Choroid plexus epithelial cell (primary cell): ENCODE results near the gene CLRN3.

ENCODE experiments used
- DNase-seq: peaks from one replicate; pipeline ENCODE4 v3.0.0-alpha.2; 2010; ENCODE audit warnings: low read depth
- H3K4me3 ChIP-seq: 2 replicates; pipeline ENCODE4 v1.5.1; 2011; ENCODE audit warnings: low read depth, mild to moderate bottlenecking, control low read depth, low read length, moderate library complexity
- TF ChIP-seq, protein P1 (sequence below): conservative IDR thresholded peaks from 2 replicates; pipeline ENCODE4 v1.5.1; 2011; ENCODE audit warnings: low read depth, mild to moderate bottlenecking, control low read depth, inconsistent platforms, low read length, moderate library complexity

The CLRN3 gene, protein sequence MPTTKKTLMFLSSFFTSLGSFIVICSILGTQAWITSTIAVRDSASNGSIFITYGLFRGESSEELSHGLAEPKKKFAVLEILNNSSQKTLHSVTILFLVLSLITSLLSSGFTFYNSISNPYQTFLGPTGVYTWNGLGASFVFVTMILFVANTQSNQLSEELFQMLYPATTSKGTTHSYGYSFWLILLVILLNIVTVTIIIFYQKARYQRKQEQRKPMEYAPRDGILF

GRCh38 chr10:127892743-127893142, at the start of gene CLRN3:
CLRN3 (minus strand) TSS chr10:127892941; CDS start chr10:127892784, 157 bp downstream.
- DNase-seq, result no peak
- H3K4me3 ChIP-seq, result no peak within 1 kb of the TSS
- TF ChIP-seq, protein P1, sequence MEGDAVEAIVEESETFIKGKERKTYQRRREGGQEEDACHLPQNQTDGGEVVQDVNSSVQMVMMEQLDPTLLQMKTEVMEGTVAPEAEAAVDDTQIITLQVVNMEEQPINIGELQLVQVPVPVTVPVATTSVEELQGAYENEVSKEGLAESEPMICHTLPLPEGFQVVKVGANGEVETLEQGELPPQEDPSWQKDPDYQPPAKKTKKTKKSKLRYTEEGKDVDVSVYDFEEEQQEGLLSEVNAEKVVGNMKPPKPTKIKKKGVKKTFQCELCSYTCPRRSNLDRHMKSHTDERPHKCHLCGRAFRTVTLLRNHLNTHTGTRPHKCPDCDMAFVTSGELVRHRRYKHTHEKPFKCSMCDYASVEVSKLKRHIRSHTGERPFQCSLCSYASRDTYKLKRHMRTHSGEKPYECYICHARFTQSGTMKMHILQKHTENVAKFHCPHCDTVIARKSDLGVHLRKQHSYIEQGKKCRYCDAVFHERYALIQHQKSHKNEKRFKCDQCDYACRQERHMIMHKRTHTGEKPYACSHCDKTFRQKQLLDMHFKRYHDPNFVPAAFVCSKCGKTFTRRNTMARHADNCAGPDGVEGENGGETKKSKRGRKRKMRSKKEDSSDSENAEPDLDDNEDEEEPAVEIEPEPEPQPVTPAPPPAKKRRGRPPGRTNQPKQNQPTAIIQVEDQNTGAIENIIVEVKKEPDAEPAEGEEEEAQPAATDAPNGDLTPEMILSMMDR, result no peak

DNA sequence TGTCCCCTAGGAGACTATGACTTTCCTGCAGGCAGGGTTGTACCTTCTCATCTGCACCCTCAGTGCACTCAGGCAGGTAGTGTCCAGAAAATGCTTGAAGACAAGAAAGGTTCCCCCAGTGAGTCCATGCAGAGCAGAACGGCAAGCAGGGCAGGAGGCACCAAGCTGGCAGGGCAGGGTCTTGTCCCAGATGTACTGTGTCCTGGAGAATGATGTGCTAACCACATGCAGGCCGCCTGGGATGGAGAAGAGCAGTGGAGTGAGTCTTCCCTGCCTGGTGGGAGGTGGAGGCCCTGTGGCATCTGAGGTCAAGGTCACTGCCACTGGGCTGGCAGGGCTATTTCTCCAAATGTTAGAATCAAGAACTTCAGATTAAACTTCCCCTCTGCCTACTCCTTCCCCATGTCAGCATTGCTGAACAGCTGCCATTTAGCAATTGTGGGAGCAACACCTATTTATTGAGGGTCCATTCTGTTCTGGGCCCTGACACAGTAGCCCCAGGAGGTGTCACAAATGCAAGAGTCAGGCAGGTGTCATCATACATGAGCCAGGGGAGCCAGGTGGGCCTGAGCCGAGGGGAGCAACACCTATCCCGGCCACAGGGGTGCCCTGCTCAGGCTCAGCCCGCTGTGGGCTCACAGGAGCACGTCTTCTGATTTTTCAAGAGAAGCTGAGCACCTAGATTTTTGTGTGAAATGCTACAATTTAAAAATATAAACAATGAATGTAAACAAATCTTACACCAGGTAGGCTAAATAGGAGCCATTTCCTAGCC, 48.3 kb upstream of the CLRN3 start:
- no peak overlapping the region for H3K4me3 ChIP-seq
- TF ChIP-seq, protein P1, result no peak
- DNase-seq, result no peak

- no peak for DNase-seq
- TF ChIP-seq, protein P1, result no peak
- H3K4me3 ChIP-seq, result no peak overlapping the region
Measured at GRCh38 chr10:127939786-127940330, 47.1 kb upstream of the CLRN3 start.

DNA sequence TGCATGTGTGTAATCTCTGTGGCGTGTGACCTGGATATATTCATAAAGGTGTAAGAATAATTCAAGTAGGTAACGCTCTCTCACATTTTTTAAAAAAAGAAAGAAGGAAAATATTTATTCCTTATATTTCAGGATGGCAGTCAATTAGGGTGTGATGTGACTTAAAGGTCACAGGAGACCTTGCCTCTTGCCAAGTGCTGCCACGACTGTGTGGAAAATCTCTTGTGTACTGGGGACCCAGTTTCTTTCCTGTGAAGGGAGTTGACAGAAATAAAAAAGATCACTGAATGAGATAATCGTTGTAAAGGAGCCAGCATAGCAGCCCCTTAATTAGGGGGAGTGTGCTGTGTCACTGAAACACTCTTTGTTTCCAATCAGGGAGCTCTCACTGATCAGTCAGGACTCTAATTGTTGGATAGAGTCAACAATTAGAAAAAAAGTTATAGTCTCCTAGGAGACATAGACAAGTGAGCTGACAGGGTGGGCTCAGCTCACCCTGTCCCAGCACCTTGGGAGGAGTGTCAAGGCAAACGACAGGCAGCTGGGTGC, 45.2 kb upstream of the CLRN3 start:
- TF ChIP-seq, protein P1, result no peak
- no peak for DNase-seq
- H3K4me3 ChIP-seq, result no peak overlapping the region

- TF ChIP-seq, protein P1, result no peak
- no peak overlapping the region for H3K4me3 ChIP-seq
- no peak for DNase-seq
Measured at GRCh38 chr10:127937069-127937468, 44.3 kb upstream of the CLRN3 start.

DNA sequence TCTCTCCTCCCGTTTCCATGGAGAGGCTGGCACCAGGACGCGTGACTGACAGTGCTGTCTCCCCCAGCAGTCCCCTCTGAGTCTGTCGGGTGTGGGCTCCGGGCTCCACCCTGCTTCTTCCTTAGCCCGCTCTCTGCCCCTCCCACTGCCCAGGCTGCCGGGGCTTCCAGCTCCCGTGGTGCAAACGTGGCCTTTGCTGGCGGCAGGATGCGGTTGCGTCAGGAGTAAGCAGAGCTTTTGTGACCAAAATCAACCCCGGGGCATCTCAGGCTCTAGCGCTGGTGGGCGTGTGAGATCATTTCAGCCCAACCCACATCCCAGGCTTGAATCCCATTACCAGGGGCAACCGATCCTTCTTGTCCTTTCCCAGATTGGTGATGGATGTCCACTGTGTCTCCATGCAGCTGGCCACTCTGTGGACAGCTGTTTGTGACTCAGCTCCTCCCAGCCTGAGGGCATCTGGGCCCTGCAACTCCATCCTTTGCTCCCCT, 42.4 kb upstream of the CLRN3 start:
- DNase-seq, result no peak
- no peak overlapping the region for H3K4me3 ChIP-seq
- TF ChIP-seq, protein P1, result no peak
